Measurements from ENCODE around the gene MSANTD4.
"Not testable (repeated sequence)": the region's sequence is repeated elsewhere in the genome, so short reads cannot be mapped to it uniquely, and the experiment has no call there.

Gene MSANTD4

GRCh38 chr11:106021967-106022794 lies at the start of gene MSANTD4:
Gene MSANTD4 (minus strand): TSS chr11:106022240. CDS start chr11:106010917, 11,323 bp downstream.
- DNase-seq (ENCODE audit: low spot score): peak; percentile 94
- FAIRE-seq: peak; percentile 91

GRCh38 chr11:106070606-106071005 lies 48.6 kb upstream of the MSANTD4 start:
- DNase-seq (ENCODE audit: low spot score): no peak

GRCh38 chr11:106063009-106063408 lies 41.0 kb upstream of the MSANTD4 start:
- DNase-seq (ENCODE audit: low spot score) (no peak), FAIRE-seq (no peak)

More at GRCh38 chr11:106070606-106071005, 48.6 kb upstream of the MSANTD4 start:
- no peak for FAIRE-seq

- no peak for DNase-seq (ENCODE audit: low spot score)
- no peak for FAIRE-seq
These were observed 40.2 kb upstream of the MSANTD4 start for GRCh38 chr11:106061954-106062949.

GRCh38 chr11:106061249-106061784 lies 39.3 kb upstream of the MSANTD4 start:
- FAIRE-seq (no peak), DNase-seq (ENCODE audit: low spot score) (no peak)

- FAIRE-seq (no peak), DNase-seq (ENCODE audit: low spot score) (no peak)
These were observed 37.6 kb upstream of the MSANTD4 start for GRCh38 chr11:106059617-106060016.

- not testable (repeated sequence) for FAIRE-seq
These were observed 36.3 kb upstream of the MSANTD4 start for GRCh38 chr11:106058377-106058776.

GRCh38 chr11:106051103-106051502 lies 29.1 kb upstream of the MSANTD4 start:
- no peak for FAIRE-seq
- no peak for DNase-seq (ENCODE audit: low spot score)

More at GRCh38 chr11:106058377-106058776, 36.3 kb upstream of the MSANTD4 start:
- DNase-seq (ENCODE audit: low spot score): not testable (repeated sequence)

- DNase-seq (ENCODE audit: low spot score): no peak
- FAIRE-seq: no peak
These were observed 27.9 kb upstream of the MSANTD4 start for GRCh38 chr11:106049727-106050476.

GRCh38 chr11:106047631-106048030 lies 25.6 kb upstream of the MSANTD4 start:
- no peak for DNase-seq (ENCODE audit: low spot score)
- FAIRE-seq: no peak

- no peak for FAIRE-seq
- DNase-seq (ENCODE audit: low spot score): no peak
These were observed 21.5 kb upstream of the MSANTD4 start for GRCh38 chr11:106043540-106043939.

GRCh38 chr11:106032861-106033260 lies 10.8 kb upstream of the MSANTD4 start:
- DNase-seq (ENCODE audit: low spot score): no peak
- FAIRE-seq: no peak

- FAIRE-seq: no peak
- no peak for DNase-seq (ENCODE audit: low spot score)
These were observed 9.9 kb upstream of the MSANTD4 start for GRCh38 chr11:106031936-106032335.

GRCh38 chr11:106031202-106031810 lies 9.3 kb upstream of the MSANTD4 start:
- DNase-seq (ENCODE audit: low spot score) (no peak), FAIRE-seq (no peak)

- FAIRE-seq: no peak
- no peak for DNase-seq (ENCODE audit: low spot score)
These were observed 8.6 kb upstream of the MSANTD4 start for GRCh38 chr11:106030609-106031008.

- FAIRE-seq: no peak
- no peak for DNase-seq (ENCODE audit: low spot score)
These were observed 795 bp upstream of the MSANTD4 start for GRCh38 chr11:106022795-106023275.

- DNase-seq (ENCODE audit: low spot score) (no peak), FAIRE-seq (no peak)
These were observed 666 bp downstream of the MSANTD4 start for GRCh38 chr11:106021181-106021966.

- FAIRE-seq: no peak
These were observed 4.9 kb downstream of the MSANTD4 start for GRCh38 chr11:106017093-106017492.

GRCh38 chr11:106015066-106015465 lies 7.0 kb downstream of the MSANTD4 start:
- no peak for DNase-seq (ENCODE audit: low spot score)
- FAIRE-seq: no peak

More at GRCh38 chr11:106017093-106017492, 4.9 kb downstream of the MSANTD4 start:
- DNase-seq (ENCODE audit: low spot score): no peak

All from RCC 7860 (cell line).